Measurements from ENCODE around the gene PLEKHG2. TPM values are rescaled to one million over a fixed set of nuclear protein-coding genes. Genes with fewer than 3 reads are reported as not detected.
A peak's percentile ranks its signal among the peaks of the same experiment; 100 is the strongest.

Gene PLEKHG2
- polyA plus RNA-seq, 2 of the 4 experiments (the other 2 are of a cell fraction): 21.6 to 41.7 TPM

DNA sequence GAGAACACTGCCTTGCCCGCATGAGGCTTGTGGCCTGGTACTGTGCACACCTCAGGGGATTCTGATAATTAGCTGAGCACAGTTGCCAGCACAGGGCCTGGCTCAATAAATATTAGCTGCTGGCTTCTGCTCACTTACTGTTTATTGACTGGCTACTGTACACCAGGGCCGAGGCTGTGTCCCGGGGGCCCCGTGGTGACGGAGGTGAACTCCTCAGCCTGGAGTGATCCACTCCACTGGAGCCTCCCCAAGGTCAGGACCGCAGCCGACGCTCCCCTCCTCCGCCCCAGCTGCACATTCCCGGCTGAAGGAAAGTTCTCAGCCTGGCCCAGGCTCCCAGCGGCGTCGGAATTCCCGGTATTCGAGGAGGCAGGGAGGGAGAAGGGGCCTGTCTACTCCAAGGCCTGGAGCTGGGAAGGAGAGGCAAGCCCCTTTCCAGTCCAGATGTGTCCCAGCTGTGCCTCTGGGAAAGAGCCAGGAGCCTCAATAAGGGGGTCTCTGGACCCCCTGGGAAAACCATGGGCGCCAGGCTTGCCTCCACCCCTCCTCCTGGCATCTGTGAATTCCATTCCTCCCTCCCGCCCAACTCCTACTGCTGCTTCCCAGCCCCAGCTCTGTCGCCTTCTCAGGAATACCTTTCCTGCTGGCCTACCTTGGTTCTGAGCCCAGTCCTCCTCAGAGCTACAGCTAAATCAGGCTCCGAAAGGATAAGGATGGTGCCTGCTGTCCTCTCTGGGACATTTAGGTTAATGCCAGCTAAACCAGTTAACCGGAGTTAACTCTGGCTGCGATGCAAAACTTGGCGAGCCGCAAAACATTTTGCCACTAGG, 16.0 kb downstream of the PLEKHG2 start:
- 28% methylated on average over 23 of the region's 23 CpGs for WGBS (ENCODE audit: missing lambda C conversion rate)
- DNase-seq (ENCODE audit: low read depth in 1 of 2, low spot score in 1 of 2) (peak; percentile 81 to 94), FAIRE-seq (peak; percentile 97), ATAC-seq (peak; percentile 52 to 69)
- Histone ChIP-seq H3K9me3 (no peaks in the 10 kb centered on the region), H3K27ac (peak overlapping the region; percentile 83 to 90), H3K4me1 (peaks cover 62% of the 10 kb centered on the region), H3K4me3 (no peak overlapping the region), H3K4me2 (peak overlapping the region; percentile 62)
- peak; percentile 71 for TF ChIP-seq FOXS1 (CRISPR knock-in tag; IDR thresholded peaks at IDR 0.05)
- peak; percentile 69; the same call in 1 of the 2 replicates for TF ChIP-seq ZNF302 (CRISPR knock-in tag; IDR thresholded peaks at IDR 0.05)
- TF ChIP-seq ZSCAN20 (CRISPR knock-in tag; IDR thresholded peaks at IDR 0.05): peak; percentile 55; the same call in 1 of the 2 replicates
- TF ChIP-seq RFX5 (IDR thresholded peaks at IDR 0.05): no peak
- TF ChIP-seq RARB (CRISPR knock-in tag; IDR thresholded peaks at IDR 0.05): peak; percentile 73; the same call in 1 of the 2 replicates
- TF ChIP-seq, protein P1, sequence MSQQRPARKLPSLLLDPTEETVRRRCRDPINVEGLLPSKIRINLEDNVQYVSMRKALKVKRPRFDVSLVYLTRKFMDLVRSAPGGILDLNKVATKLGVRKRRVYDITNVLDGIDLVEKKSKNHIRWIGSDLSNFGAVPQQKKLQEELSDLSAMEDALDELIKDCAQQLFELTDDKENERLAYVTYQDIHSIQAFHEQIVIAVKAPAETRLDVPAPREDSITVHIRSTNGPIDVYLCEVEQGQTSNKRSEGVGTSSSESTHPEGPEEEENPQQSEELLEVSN (IDR thresholded peaks at IDR 0.05; ENCODE audit: borderline replicate concordance, low read depth): 0 out of 2 replicates have a peak, but pooled peaks have one; percentile 57
- peak; percentile 72 for TF ChIP-seq ESRRA (IDR thresholded peaks at IDR 0.05; ENCODE audit: borderline replicate concordance, low read length)
- TF ChIP-seq CBX8 (IDR thresholded peaks at IDR 0.05): no peak
- peak; percentile 75 for TF ChIP-seq HOXA7 (CRISPR knock-in tag; IDR thresholded peaks at IDR 0.05)
- TF ChIP-seq EHF (CRISPR knock-in tag; IDR thresholded peaks at IDR 0.05): peak; percentile 70
- 0 out of 2 replicates have a peak, but pooled peaks have one; percentile 20 for TF ChIP-seq GATA3 (IDR thresholded peaks at IDR 0.05; ENCODE audit: borderline replicate concordance)
- TF ChIP-seq HOXB13 (CRISPR knock-in tag; IDR thresholded peaks at IDR 0.05; ENCODE audit: low read depth): peak; percentile 85
- TF ChIP-seq POLR2AphosphoS2 (conservative IDR thresholded peaks at IDR 0.05; ENCODE audit: low read length): peak; percentile 79; the same call in 1 of the 2 replicates
- TF ChIP-seq RCOR1 (IDR thresholded peaks at IDR 0.05; ENCODE audit: low read depth, low read length): no peak
- TF ChIP-seq, protein P2, sequence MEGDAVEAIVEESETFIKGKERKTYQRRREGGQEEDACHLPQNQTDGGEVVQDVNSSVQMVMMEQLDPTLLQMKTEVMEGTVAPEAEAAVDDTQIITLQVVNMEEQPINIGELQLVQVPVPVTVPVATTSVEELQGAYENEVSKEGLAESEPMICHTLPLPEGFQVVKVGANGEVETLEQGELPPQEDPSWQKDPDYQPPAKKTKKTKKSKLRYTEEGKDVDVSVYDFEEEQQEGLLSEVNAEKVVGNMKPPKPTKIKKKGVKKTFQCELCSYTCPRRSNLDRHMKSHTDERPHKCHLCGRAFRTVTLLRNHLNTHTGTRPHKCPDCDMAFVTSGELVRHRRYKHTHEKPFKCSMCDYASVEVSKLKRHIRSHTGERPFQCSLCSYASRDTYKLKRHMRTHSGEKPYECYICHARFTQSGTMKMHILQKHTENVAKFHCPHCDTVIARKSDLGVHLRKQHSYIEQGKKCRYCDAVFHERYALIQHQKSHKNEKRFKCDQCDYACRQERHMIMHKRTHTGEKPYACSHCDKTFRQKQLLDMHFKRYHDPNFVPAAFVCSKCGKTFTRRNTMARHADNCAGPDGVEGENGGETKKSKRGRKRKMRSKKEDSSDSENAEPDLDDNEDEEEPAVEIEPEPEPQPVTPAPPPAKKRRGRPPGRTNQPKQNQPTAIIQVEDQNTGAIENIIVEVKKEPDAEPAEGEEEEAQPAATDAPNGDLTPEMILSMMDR (IDR thresholded peaks at IDR 0.05): no peak
- TF ChIP-seq HOXB5 (CRISPR knock-in tag; IDR thresholded peaks at IDR 0.05): peak; percentile 71; the same call in 1 of the 2 replicates
- TF ChIP-seq, protein P3, sequence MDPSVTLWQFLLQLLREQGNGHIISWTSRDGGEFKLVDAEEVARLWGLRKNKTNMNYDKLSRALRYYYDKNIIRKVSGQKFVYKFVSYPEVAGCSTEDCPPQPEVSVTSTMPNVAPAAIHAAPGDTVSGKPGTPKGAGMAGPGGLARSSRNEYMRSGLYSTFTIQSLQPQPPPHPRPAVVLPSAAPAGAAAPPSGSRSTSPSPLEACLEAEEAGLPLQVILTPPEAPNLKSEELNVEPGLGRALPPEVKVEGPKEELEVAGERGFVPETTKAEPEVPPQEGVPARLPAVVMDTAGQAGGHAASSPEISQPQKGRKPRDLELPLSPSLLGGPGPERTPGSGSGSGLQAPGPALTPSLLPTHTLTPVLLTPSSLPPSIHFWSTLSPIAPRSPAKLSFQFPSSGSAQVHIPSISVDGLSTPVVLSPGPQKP (IDR thresholded peaks at IDR 0.05; ENCODE audit: low read depth, low read length): no peak
- TF ChIP-seq EHMT2 (IDR thresholded peaks at IDR 0.05; ENCODE audit: low read depth): no peak
- no peak for TF ChIP-seq FOSL2 (IDR thresholded peaks at IDR 0.05)
- TF ChIP-seq FOSL2 (CRISPR knock-in tag; IDR thresholded peaks at IDR 0.05): peak; percentile 64
- TF ChIP-seq MAZ (IDR thresholded peaks at IDR 0.05; ENCODE audit: borderline replicate concordance, low read depth, low read length): no peak
- TF ChIP-seq FOSB (CRISPR knock-in tag; IDR thresholded peaks at IDR 0.05): peak; percentile 70; the same call in 1 of the 2 replicates
- TF ChIP-seq, protein P4, sequence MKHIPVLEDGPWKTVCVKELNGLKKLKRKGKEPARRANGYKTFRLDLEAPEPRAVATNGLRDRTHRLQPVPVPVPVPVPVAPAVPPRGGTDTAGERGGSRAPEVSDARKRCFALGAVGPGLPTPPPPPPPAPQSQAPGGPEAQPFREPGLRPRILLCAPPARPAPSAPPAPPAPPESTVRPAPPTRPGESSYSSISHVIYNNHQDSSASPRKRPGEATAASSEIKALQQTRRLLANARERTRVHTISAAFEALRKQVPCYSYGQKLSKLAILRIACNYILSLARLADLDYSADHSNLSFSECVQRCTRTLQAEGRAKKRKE (CRISPR knock-in tag; IDR thresholded peaks at IDR 0.05; ENCODE audit: low read depth): peak; percentile 80
- TF ChIP-seq, protein P5, sequence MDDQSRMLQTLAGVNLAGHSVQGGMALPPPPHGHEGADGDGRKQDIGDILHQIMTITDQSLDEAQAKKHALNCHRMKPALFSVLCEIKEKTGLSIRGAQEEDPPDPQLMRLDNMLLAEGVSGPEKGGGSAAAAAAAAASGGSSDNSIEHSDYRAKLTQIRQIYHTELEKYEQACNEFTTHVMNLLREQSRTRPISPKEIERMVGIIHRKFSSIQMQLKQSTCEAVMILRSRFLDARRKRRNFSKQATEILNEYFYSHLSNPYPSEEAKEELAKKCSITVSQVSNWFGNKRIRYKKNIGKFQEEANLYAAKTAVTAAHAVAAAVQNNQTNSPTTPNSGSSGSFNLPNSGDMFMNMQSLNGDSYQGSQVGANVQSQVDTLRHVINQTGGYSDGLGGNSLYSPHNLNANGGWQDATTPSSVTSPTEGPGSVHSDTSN (IDR thresholded peaks at IDR 0.05): peak; percentile 19
- TF ChIP-seq EP300 (IDR thresholded peaks at IDR 0.05): no peak
- no peak for TF ChIP-seq CHD2 (IDR thresholded peaks at IDR 0.05; ENCODE audit: low read length, partially characterized antibody)
- TF ChIP-seq NR3C1 (IDR thresholded peaks at IDR 0.05): no peak
- no peak for TF ChIP-seq KDM1A (IDR thresholded peaks at IDR 0.05; ENCODE audit: low read depth)
- TF ChIP-seq JUN (IDR thresholded peaks at IDR 0.05): peak in 1 of 2 experiments; percentile 75; a peak in 2 of 5 replicates
- TF ChIP-seq MYC (IDR thresholded peaks at IDR 0.05; ENCODE audit: borderline replicate concordance, low read length): peak; percentile 59; the same call in 1 of the 2 replicates
- TF ChIP-seq, protein P6, sequence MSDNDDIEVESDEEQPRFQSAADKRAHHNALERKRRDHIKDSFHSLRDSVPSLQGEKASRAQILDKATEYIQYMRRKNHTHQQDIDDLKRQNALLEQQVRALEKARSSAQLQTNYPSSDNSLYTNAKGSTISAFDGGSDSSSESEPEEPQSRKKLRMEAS (IDR thresholded peaks at IDR 0.05): peak; percentile 87
- TF ChIP-seq MAFK (IDR thresholded peaks at IDR 0.05; ENCODE audit: partially characterized antibody): no peak
- TF ChIP-seq TFCP2L1 (CRISPR knock-in tag; IDR thresholded peaks at IDR 0.05): peak; percentile 91
- TF ChIP-seq SMC3 (IDR thresholded peaks at IDR 0.05): no peak
- peak; percentile 5; the same call in 1 of the 2 replicates for TF ChIP-seq HEYL (CRISPR knock-in tag; IDR thresholded peaks at IDR 0.05)
- ChIA-PET POLR2A (interaction anchor here (0.6 to 10.5 kb wide), 12 partner anchors 7 to 405 kb away, joined by 3 to 160 read pairs (median 6); partner anchors contain the start of genes DYRK1B, MED29, PAF1 and PLEKHG2), CTCF (interaction anchor here (0.7 to 23.5 kb wide), 13 partner anchors 11 to 1025 kb away, joined by 3 to 457 read pairs (median 3); partner anchors contain the start of genes EID2B, MED29, PAF1 and PLEKHG2)

Measured in A549 (cell line).